Measurements from ENCODE around the gene OARD1.

Gene OARD1

GRCh38 chr6:41064841-41065240, 7.3 kb downstream of the OARD1 start:
- Histone ChIP-seq H3K9me3 (ENCODE audit: control insufficient read depth in 5 of 5, low read length in 5 of 5) (no peaks in the 10 kb centered on the region), H3K36me3 (ENCODE audit: control insufficient read depth in 5 of 5, insufficient read depth in 5 of 5, low read length in 5 of 5) (peaks cover 22 to 45% (median 39%) of the 10 kb centered on the region in 5 donors), H3K4me3 (ENCODE audit: low read depth in 1 of 5, low read length in 5 of 5) (no peak overlapping the region), H3K4me1 (ENCODE audit: control insufficient read depth in 5 of 5, insufficient read depth in 5 of 5, low read length in 5 of 5) (peaks cover 0 to 5% (median 0%) of the 10 kb centered on the region in 5 donors), H3K27ac (ENCODE audit: low read depth, low read length) (no peak overlapping the region), H3K9ac (ENCODE audit: low read length in 5 of 5) (no peak overlapping the region), H3K27me3 (ENCODE audit: control insufficient read depth in 5 of 5, insufficient read depth in 4 of 5, low read length in 5 of 5) (no peaks in the 10 kb centered on the region)

- no peaks in the 10 kb centered on the region for H3K9me3 ChIP-seq (ENCODE audit: control insufficient read depth in 5 of 5, low read length in 5 of 5)
- no peak overlapping the region for H3K27ac ChIP-seq (ENCODE audit: low read depth, low read length)
- no peaks in the 10 kb centered on the region for H3K27me3 ChIP-seq (ENCODE audit: control insufficient read depth in 5 of 5, insufficient read depth in 4 of 5, low read length in 5 of 5)
- H3K9ac ChIP-seq (ENCODE audit: low read length in 5 of 5) = no peak overlapping the region
- H3K4me1 ChIP-seq (ENCODE audit: control insufficient read depth in 5 of 5, insufficient read depth in 5 of 5, low read length in 5 of 5) = peaks cover 0 to 5% (median 0%) of the 10 kb centered on the region in 5 donors
- H3K4me3 ChIP-seq (ENCODE audit: low read depth in 1 of 5, low read length in 5 of 5) = no peak overlapping the region
- peaks cover 21 to 39% (median 35%) of the 10 kb centered on the region in 5 donors for H3K36me3 ChIP-seq (ENCODE audit: control insufficient read depth in 5 of 5, insufficient read depth in 5 of 5, low read length in 5 of 5)
Measured at GRCh38 chr6:41063884-41064285, 8.3 kb downstream of the OARD1 start.

- Histone ChIP-seq H3K27ac (ENCODE audit: low read depth, low read length) (no peak overlapping the region), H3K36me3 (ENCODE audit: control insufficient read depth in 5 of 5, insufficient read depth in 5 of 5, low read length in 5 of 5) (peaks cover 16 to 31% (median 24%) of the 10 kb centered on the region in 5 donors), H3K4me1 (ENCODE audit: control insufficient read depth in 5 of 5, insufficient read depth in 5 of 5, low read length in 5 of 5) (peaks cover 0 to 5% (median 0%) of the 10 kb centered on the region in 5 donors)
Measured at GRCh38 chr6:41062056-41062455, 10.1 kb downstream of the OARD1 start.

GRCh38 chr6:41061196-41061726, 10.9 kb downstream of the OARD1 start:
- H3K9me3 ChIP-seq (ENCODE audit: control insufficient read depth in 5 of 5, low read length in 5 of 5) = no peaks in the 10 kb centered on the region
- H3K27me3 ChIP-seq (ENCODE audit: control insufficient read depth in 5 of 5, insufficient read depth in 4 of 5, low read length in 5 of 5) = no peaks in the 10 kb centered on the region
- H3K9ac ChIP-seq (ENCODE audit: low read length in 5 of 5) = no peak overlapping the region
- peaks cover 0 to 5% (median 0%) of the 10 kb centered on the region in 5 donors for H3K4me1 ChIP-seq (ENCODE audit: control insufficient read depth in 5 of 5, insufficient read depth in 5 of 5, low read length in 5 of 5)
- peaks cover 16 to 34% (median 24%) of the 10 kb centered on the region in 5 donors for H3K36me3 ChIP-seq (ENCODE audit: control insufficient read depth in 5 of 5, insufficient read depth in 5 of 5, low read length in 5 of 5)
- no peak overlapping the region for H3K4me3 ChIP-seq (ENCODE audit: low read depth in 1 of 5, low read length in 5 of 5)
- no peak overlapping the region for H3K27ac ChIP-seq (ENCODE audit: low read depth, low read length)

More at GRCh38 chr6:41062056-41062455, 10.1 kb downstream of the OARD1 start:
- Histone ChIP-seq H3K9me3 (ENCODE audit: control insufficient read depth in 5 of 5, low read length in 5 of 5) (no peaks in the 10 kb centered on the region), H3K4me3 (ENCODE audit: low read depth in 1 of 5, low read length in 5 of 5) (no peak overlapping the region), H3K27me3 (ENCODE audit: control insufficient read depth in 5 of 5, insufficient read depth in 4 of 5, low read length in 5 of 5) (no peaks in the 10 kb centered on the region), H3K9ac (ENCODE audit: low read length in 5 of 5) (no peak overlapping the region)

GRCh38 chr6:41059556-41059955, 12.6 kb downstream of the OARD1 start:
- peaks cover 0 to 5% (median 0%) of the 10 kb centered on the region in 5 donors for H3K4me1 ChIP-seq (ENCODE audit: control insufficient read depth in 5 of 5, insufficient read depth in 5 of 5, low read length in 5 of 5)
- peaks cover 10 to 28% (median 13%) of the 10 kb centered on the region in 5 donors for H3K36me3 ChIP-seq (ENCODE audit: control insufficient read depth in 5 of 5, insufficient read depth in 5 of 5, low read length in 5 of 5)
- H3K9me3 ChIP-seq (ENCODE audit: control insufficient read depth in 5 of 5, low read length in 5 of 5) = no peaks in the 10 kb centered on the region
- no peaks in the 10 kb centered on the region for H3K27me3 ChIP-seq (ENCODE audit: control insufficient read depth in 5 of 5, insufficient read depth in 4 of 5, low read length in 5 of 5)
- H3K27ac ChIP-seq (ENCODE audit: low read depth, low read length) = no peak overlapping the region
- no peak overlapping the region for H3K4me3 ChIP-seq (ENCODE audit: low read depth in 1 of 5, low read length in 5 of 5)
- H3K9ac ChIP-seq (ENCODE audit: low read length in 5 of 5) = no peak overlapping the region

- Histone ChIP-seq H3K9ac (ENCODE audit: low read length in 5 of 5) (no peak overlapping the region), H3K27me3 (ENCODE audit: control insufficient read depth in 5 of 5, insufficient read depth in 4 of 5, low read length in 5 of 5) (no peaks in the 10 kb centered on the region), H3K4me3 (ENCODE audit: low read depth in 1 of 5, low read length in 5 of 5) (no peak overlapping the region), H3K36me3 (ENCODE audit: control insufficient read depth in 5 of 5, insufficient read depth in 5 of 5, low read length in 5 of 5) (peaks cover 5 to 20% (median 13%) of the 10 kb centered on the region in 5 donors), H3K4me1 (ENCODE audit: control insufficient read depth in 5 of 5, insufficient read depth in 5 of 5, low read length in 5 of 5) (peaks cover 0 to 5% (median 0%) of the 10 kb centered on the region in 5 donors), H3K9me3 (ENCODE audit: control insufficient read depth in 5 of 5, low read length in 5 of 5) (no peaks in the 10 kb centered on the region), H3K27ac (ENCODE audit: low read depth, low read length) (no peak overlapping the region)
Measured at GRCh38 chr6:41058783-41059181, 13.4 kb downstream of the OARD1 start.

GRCh38 chr6:41056768-41057490, 15.2 kb downstream of the OARD1 start:
- Histone ChIP-seq H3K4me1 (ENCODE audit: control insufficient read depth in 5 of 5, insufficient read depth in 5 of 5, low read length in 5 of 5) (peaks cover 0 to 11% (median 0%) of the 10 kb centered on the region in 5 donors), H3K4me3 (ENCODE audit: low read depth in 1 of 5, low read length in 5 of 5) (no peak overlapping the region), H3K36me3 (ENCODE audit: control insufficient read depth in 5 of 5, insufficient read depth in 5 of 5, low read length in 5 of 5) (peaks cover under 1 to 15% (median 6%) of the 10 kb centered on the region in 5 donors), H3K27me3 (ENCODE audit: control insufficient read depth in 5 of 5, insufficient read depth in 4 of 5, low read length in 5 of 5) (no peaks in the 10 kb centered on the region), H3K9me3 (ENCODE audit: control insufficient read depth in 5 of 5, low read length in 5 of 5) (no peaks in the 10 kb centered on the region), H3K27ac (ENCODE audit: low read depth, low read length) (no peak overlapping the region), H3K9ac (ENCODE audit: low read length in 5 of 5) (no peak overlapping the region)

GRCh38 chr6:41055149-41055548, 17.0 kb downstream of the OARD1 start:
- Histone ChIP-seq H3K9me3 (ENCODE audit: control insufficient read depth in 5 of 5, low read length in 5 of 5) (no peaks in the 10 kb centered on the region), H3K4me1 (ENCODE audit: control insufficient read depth in 5 of 5, insufficient read depth in 5 of 5, low read length in 5 of 5) (peaks cover 0 to 7% (median 0%) of the 10 kb centered on the region in 5 donors), H3K36me3 (ENCODE audit: control insufficient read depth in 5 of 5, insufficient read depth in 5 of 5, low read length in 5 of 5) (peaks cover 0 to 6% (median 0%) of the 10 kb centered on the region in 5 donors), H3K4me3 (ENCODE audit: low read depth in 1 of 5, low read length in 5 of 5) (no peak overlapping the region), H3K27me3 (ENCODE audit: control insufficient read depth in 5 of 5, insufficient read depth in 4 of 5, low read length in 5 of 5) (no peaks in the 10 kb centered on the region), H3K27ac (ENCODE audit: low read depth, low read length) (no peak overlapping the region), H3K9ac (ENCODE audit: low read length in 5 of 5) (no peak overlapping the region)

GRCh38 chr6:41054511-41054910, 17.6 kb downstream of the OARD1 start:
- Histone ChIP-seq H3K27me3 (ENCODE audit: control insufficient read depth in 5 of 5, insufficient read depth in 4 of 5, low read length in 5 of 5) (no peaks in the 10 kb centered on the region), H3K9me3 (ENCODE audit: control insufficient read depth in 5 of 5, low read length in 5 of 5) (no peaks in the 10 kb centered on the region), H3K4me3 (ENCODE audit: low read depth in 1 of 5, low read length in 5 of 5) (no peak overlapping the region), H3K9ac (ENCODE audit: low read length in 5 of 5) (no peak overlapping the region), H3K36me3 (ENCODE audit: control insufficient read depth in 5 of 5, insufficient read depth in 5 of 5, low read length in 5 of 5) (peaks cover 0 to 6% (median 0%) of the 10 kb centered on the region in 5 donors), H3K4me1 (ENCODE audit: control insufficient read depth in 5 of 5, insufficient read depth in 5 of 5, low read length in 5 of 5) (peaks cover 0 to 7% (median 0%) of the 10 kb centered on the region in 5 donors), H3K27ac (ENCODE audit: low read depth, low read length) (no peak overlapping the region)

GRCh38 chr6:41053041-41053440, 19.1 kb downstream of the OARD1 start, which contains the start of gene APOBEC2:
Gene APOBEC2 (plus strand): TSS chr6:41053202. CDS start chr6:41053348, 146 bp downstream.
- H3K4me1 ChIP-seq (ENCODE audit: control insufficient read depth in 5 of 5, insufficient read depth in 5 of 5, low read length in 5 of 5) = peaks cover 0 to 7% (median 0%) of the 10 kb centered on the region in 5 donors

More at GRCh38 chr6:41053041-41053440, 19.1 kb downstream of the OARD1 start, which contains the start of gene APOBEC2:
- Histone ChIP-seq H3K36me3 (ENCODE audit: control insufficient read depth in 5 of 5, insufficient read depth in 5 of 5, low read length in 5 of 5) (peaks cover 0 to 6% (median 0%) of the 10 kb centered on the region in 5 donors), H3K9me3 (ENCODE audit: control insufficient read depth in 5 of 5, low read length in 5 of 5) (no peaks in the 10 kb centered on the region), H3K4me3 (ENCODE audit: low read depth in 1 of 5, low read length in 5 of 5) (no peak within 1 kb of the TSS), H3K27ac (ENCODE audit: low read depth, low read length) (no peak within 1 kb of the TSS), H3K27me3 (ENCODE audit: control insufficient read depth in 5 of 5, insufficient read depth in 4 of 5, low read length in 5 of 5) (no peaks in the 10 kb centered on the region), H3K9ac (ENCODE audit: low read length in 5 of 5) (no peak within 1 kb of the TSS)
